Measurements from ENCODE around the gene SPATC1L.

The SPATC1L gene

GRCh38 chr21:46146856-46147255 is 37.4 kb downstream of the SPATC1L start:
- Histone ChIP-seq H3K9me3 (ENCODE audit: control extremely low read depth in 1 of 5, control insufficient read depth in 4 of 5, insufficient read depth in 2 of 5, low read depth in 1 of 5, low read length in 4 of 5) (peaks cover 0 to 2% (median 0%) of the 10 kb centered on the region in 5 experiments), H3K27me3 (replicated peaks in 2 of 5; ENCODE audit: control insufficient read depth in 4 of 5, insufficient read depth in 5 of 5, low read length in 4 of 5) (no peaks in the 10 kb centered on the region), H3K4me3 (ENCODE audit: control insufficient read depth in 1 of 7, extremely low read depth in 1 of 7, insufficient read depth in 4 of 7, low read depth in 2 of 7, low read length in 6 of 7) (no peak overlapping the region), H3K27ac (ENCODE audit: insufficient read depth in 1 of 2, low read depth in 1 of 2, low read length in 2 of 2, poor library complexity in 1 of 2, severe bottlenecking in 2 of 2) (no peak overlapping the region), H3K4me1 (ENCODE audit: control extremely low read depth in 1 of 4, control insufficient read depth in 4 of 4, insufficient read depth in 4 of 4, low read length in 3 of 4) (peaks cover 0 to 7% (median 2%) of the 10 kb centered on the region in 4 experiments), H3K36me3 (ENCODE audit: control insufficient read depth in 4 of 4, insufficient read depth in 4 of 4, low read length in 3 of 4) (no peaks in the 10 kb centered on the region)
- CTCF ChIA-PET, result interaction anchor here (1.3 kb wide), 1 partner anchor 129 kb away, joined by 3 read pairs; no protein-coding TSS in a partner anchor
- WGBS (ENCODE audit: insufficient coverage), result 94% methylated on average over 13 of the region's 14 CpGs
- POLR2A ChIA-PET, result no interaction called here
- no peak for DNase-seq

- ChIA-PET CTCF (interaction anchor here (1.3 kb wide), 1 partner anchor 130 kb away, joined by 3 read pairs; no protein-coding TSS in a partner anchor), POLR2A (no interaction called here)
- Histone ChIP-seq H3K4me1 (ENCODE audit: control extremely low read depth in 1 of 4, control insufficient read depth in 4 of 4, insufficient read depth in 4 of 4, low read length in 3 of 4) (peaks cover 0 to 7% (median 2%) of the 10 kb centered on the region in 4 experiments), H3K9me3 (ENCODE audit: control extremely low read depth in 1 of 5, control insufficient read depth in 4 of 5, insufficient read depth in 2 of 5, low read depth in 1 of 5, low read length in 4 of 5) (peaks cover 0 to 2% (median 0%) of the 10 kb centered on the region in 5 experiments), H3K27ac (ENCODE audit: insufficient read depth in 1 of 2, low read depth in 1 of 2, low read length in 2 of 2, poor library complexity in 1 of 2, severe bottlenecking in 2 of 2) (no peak overlapping the region), H3K27me3 (replicated peaks in 2 of 5; ENCODE audit: control insufficient read depth in 4 of 5, insufficient read depth in 5 of 5, low read length in 4 of 5) (peaks cover 0 to 2% (median 0%) of the 10 kb centered on the region in 5 experiments), H3K4me3 (ENCODE audit: control insufficient read depth in 1 of 7, extremely low read depth in 1 of 7, insufficient read depth in 4 of 7, low read depth in 2 of 7, low read length in 6 of 7) (no peak overlapping the region), H3K36me3 (ENCODE audit: control insufficient read depth in 4 of 4, insufficient read depth in 4 of 4, low read length in 3 of 4) (no peaks in the 10 kb centered on the region)
- DNase-seq, result no peak
- WGBS (ENCODE audit: insufficient coverage), result 92% methylated on average over 42 of the region's 60 CpGs
These were observed 38.2 kb downstream of the SPATC1L start for GRCh38 chr21:46145840-46146691.

- 92% methylated on average over 26 of the region's 51 CpGs for WGBS (ENCODE audit: insufficient coverage)
- ChIA-PET CTCF (interaction anchor here (4.7 kb wide), 1 partner anchor 174 kb away, joined by 38 read pairs; no protein-coding TSS in a partner anchor), POLR2A (no interaction called here)
- no peak overlapping the region for H3K27ac ChIP-seq (ENCODE audit: insufficient read depth in 1 of 2, low read depth in 1 of 2, low read length in 2 of 2, poor library complexity in 1 of 2, severe bottlenecking in 2 of 2)
- H3K4me1 ChIP-seq (ENCODE audit: control extremely low read depth in 1 of 4, control insufficient read depth in 4 of 4, insufficient read depth in 4 of 4, low read length in 3 of 4), result peaks cover 0 to 7% (median 2%) of the 10 kb centered on the region in 4 experiments
- no peak overlapping the region for H3K4me3 ChIP-seq (ENCODE audit: control insufficient read depth in 1 of 7, extremely low read depth in 1 of 7, insufficient read depth in 4 of 7, low read depth in 2 of 7, low read length in 6 of 7)
- DNase-seq, result no peak
- H3K36me3 ChIP-seq (ENCODE audit: control insufficient read depth in 4 of 4, insufficient read depth in 4 of 4, low read length in 3 of 4), result no peaks in the 10 kb centered on the region
- peaks cover 0 to 2% (median 0%) of the 10 kb centered on the region in 5 experiments for H3K27me3 ChIP-seq (replicated peaks in 2 of 5; ENCODE audit: control insufficient read depth in 4 of 5, insufficient read depth in 5 of 5, low read length in 4 of 5)
- H3K9me3 ChIP-seq (ENCODE audit: control extremely low read depth in 1 of 5, control insufficient read depth in 4 of 5, insufficient read depth in 2 of 5, low read depth in 1 of 5, low read length in 4 of 5), result peaks cover 0 to 2% (median 0%) of the 10 kb centered on the region in 5 experiments
These were observed 39.0 kb downstream of the SPATC1L start for GRCh38 chr21:46145159-46145839.

- POLR2A ChIA-PET, result no interaction called here
- CTCF ChIA-PET, result interaction anchor here (1.0 to 4.7 kb wide), 5 partner anchors 38 to 181 kb away, joined by 4 to 38 read pairs (median 4); partner anchors contain the start of gene MCM3AP
- H3K27ac ChIP-seq (ENCODE audit: insufficient read depth in 1 of 2, low read depth in 1 of 2, low read length in 2 of 2, poor library complexity in 1 of 2, severe bottlenecking in 2 of 2), result no peak overlapping the region
- peak overlapping the region in 1 of 7 experiments; percentile 88 for H3K4me3 ChIP-seq (ENCODE audit: control insufficient read depth in 1 of 7, extremely low read depth in 1 of 7, insufficient read depth in 4 of 7, low read depth in 2 of 7, low read length in 6 of 7)
- 31% methylated on average over 3 of the region's 4 CpGs for WGBS (ENCODE audit: insufficient coverage)
- H3K36me3 ChIP-seq (ENCODE audit: control insufficient read depth in 4 of 4, insufficient read depth in 4 of 4, low read length in 3 of 4), result no peaks in the 10 kb centered on the region
- peaks cover 0 to 2% (median 0%) of the 10 kb centered on the region in 5 experiments for H3K27me3 ChIP-seq (replicated peaks in 2 of 5; ENCODE audit: control insufficient read depth in 4 of 5, insufficient read depth in 5 of 5, low read length in 4 of 5)
- no peak for DNase-seq
- H3K4me1 ChIP-seq (ENCODE audit: control extremely low read depth in 1 of 4, control insufficient read depth in 4 of 4, insufficient read depth in 4 of 4, low read length in 3 of 4), result peaks cover 0 to 7% (median 2%) of the 10 kb centered on the region in 4 experiments
- peaks cover 0 to 2% (median 0%) of the 10 kb centered on the region in 5 experiments for H3K9me3 ChIP-seq (ENCODE audit: control extremely low read depth in 1 of 5, control insufficient read depth in 4 of 5, insufficient read depth in 2 of 5, low read depth in 1 of 5, low read length in 4 of 5)
These were observed 39.7 kb downstream of the SPATC1L start for GRCh38 chr21:46144464-46145070.

- ChIA-PET POLR2A (interaction anchor here (0.8 kb wide), 1 partner anchor 77 kb away, joined by 3 read pairs; no protein-coding TSS in a partner anchor), CTCF (interaction anchor here (0.8 to 4.7 kb wide), 17 partner anchors 10 to 183 kb away, joined by 3 to 38 read pairs (median 4); a partner anchor contains a TSS)
- H3K4me1 ChIP-seq (ENCODE audit: control extremely low read depth in 1 of 4, control insufficient read depth in 4 of 4, insufficient read depth in 4 of 4, low read length in 3 of 4), result peaks cover 0 to 7% (median 2%) of the 10 kb centered on the region in 4 experiments
- 92% methylated on average over 16 of the region's 21 CpGs for WGBS (ENCODE audit: insufficient coverage)
- DNase-seq, result peak in 2 of 3 donors; percentile 31 to 34
- peaks cover 0 to 4% (median 0%) of the 10 kb centered on the region in 5 experiments for H3K27me3 ChIP-seq (replicated peaks in 2 of 5; ENCODE audit: control insufficient read depth in 4 of 5, insufficient read depth in 5 of 5, low read length in 4 of 5)
- no peak overlapping the region for H3K4me3 ChIP-seq (ENCODE audit: control insufficient read depth in 1 of 7, extremely low read depth in 1 of 7, insufficient read depth in 4 of 7, low read depth in 2 of 7, low read length in 6 of 7)
- H3K36me3 ChIP-seq (ENCODE audit: control insufficient read depth in 4 of 4, insufficient read depth in 4 of 4, low read length in 3 of 4), result no peaks in the 10 kb centered on the region
- peaks cover 0 to 2% (median 0%) of the 10 kb centered on the region in 5 experiments for H3K9me3 ChIP-seq (ENCODE audit: control extremely low read depth in 1 of 5, control insufficient read depth in 4 of 5, insufficient read depth in 2 of 5, low read depth in 1 of 5, low read length in 4 of 5)
- no peak overlapping the region for H3K27ac ChIP-seq (ENCODE audit: insufficient read depth in 1 of 2, low read depth in 1 of 2, low read length in 2 of 2, poor library complexity in 1 of 2, severe bottlenecking in 2 of 2)
These were observed 41.4 kb downstream of the SPATC1L start for GRCh38 chr21:46142582-46143473.
